Measurements from ENCODE around the gene CHRD.

The CHRD gene

DNA sequence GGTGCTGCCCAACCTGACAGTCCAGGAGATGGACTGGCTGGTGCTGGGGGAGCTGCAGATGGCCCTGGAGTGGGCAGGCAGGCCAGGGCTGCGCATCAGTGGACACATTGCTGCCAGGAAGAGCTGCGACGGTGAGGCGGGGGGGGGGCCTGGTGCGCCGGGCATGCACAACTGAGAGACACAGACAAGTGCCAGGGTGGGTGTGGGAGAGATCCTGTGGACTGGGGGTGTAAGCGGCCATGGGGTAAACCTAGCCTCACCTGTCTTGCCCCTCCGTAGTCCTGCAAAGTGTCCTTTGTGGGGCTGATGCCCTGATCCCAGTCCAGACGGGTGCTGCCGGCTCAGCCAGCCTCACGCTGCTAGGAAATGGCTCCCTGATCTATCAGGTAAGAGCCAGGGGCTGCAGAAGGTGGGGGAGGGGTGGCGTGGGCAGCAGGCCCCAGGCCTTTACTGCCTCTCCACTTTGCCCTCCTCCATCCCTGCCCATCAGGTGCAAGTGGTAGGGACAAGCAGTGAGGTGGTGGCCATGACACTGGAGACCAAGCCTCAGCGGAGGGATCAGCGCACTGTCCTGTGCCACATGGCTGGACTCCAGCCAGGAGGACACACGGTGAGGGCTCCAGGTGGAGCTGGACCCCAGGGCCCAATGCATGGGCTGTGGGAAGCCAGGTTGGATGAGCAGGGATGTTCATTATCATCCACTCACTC lies 3.3 kb downstream of the CHRD start:
- TF ChIP-seq CTCF (IDR thresholded peaks at IDR 0.05; ENCODE audit: low read depth, low read length, missing control alignments) = no peak
- H3K4me3 ChIP-seq (ENCODE audit: low read depth, low read length) = no peak overlapping the region
- in situ Hi-C loops (cut with HindIII; ENCODE audit: low sequenced_read_pairs) = no loop called here
- no peak for DNase-seq (ENCODE audit: low read depth)

GRCh38 chr3:184384342-184384741 lies 4.5 kb downstream of the CHRD start:
- in situ Hi-C loops (cut with HindIII; ENCODE audit: low sequenced_read_pairs) = no loop called here
- TF ChIP-seq CTCF (IDR thresholded peaks at IDR 0.05; ENCODE audit: low read depth, low read length, missing control alignments) = no peak
- DNase-seq (ENCODE audit: low read depth) = no peak
- H3K4me3 ChIP-seq (ENCODE audit: low read depth, low read length) = no peak overlapping the region

GRCh38 chr3:184384856-184385422 lies 5.1 kb downstream of the CHRD start:
- in situ Hi-C loops (cut with HindIII; ENCODE audit: low sequenced_read_pairs) = no loop called here
- DNase-seq (ENCODE audit: low read depth) = no peak
- no peak for TF ChIP-seq CTCF (IDR thresholded peaks at IDR 0.05; ENCODE audit: low read depth, low read length, missing control alignments)
- no peak overlapping the region for H3K4me3 ChIP-seq (ENCODE audit: low read depth, low read length)

DNA sequence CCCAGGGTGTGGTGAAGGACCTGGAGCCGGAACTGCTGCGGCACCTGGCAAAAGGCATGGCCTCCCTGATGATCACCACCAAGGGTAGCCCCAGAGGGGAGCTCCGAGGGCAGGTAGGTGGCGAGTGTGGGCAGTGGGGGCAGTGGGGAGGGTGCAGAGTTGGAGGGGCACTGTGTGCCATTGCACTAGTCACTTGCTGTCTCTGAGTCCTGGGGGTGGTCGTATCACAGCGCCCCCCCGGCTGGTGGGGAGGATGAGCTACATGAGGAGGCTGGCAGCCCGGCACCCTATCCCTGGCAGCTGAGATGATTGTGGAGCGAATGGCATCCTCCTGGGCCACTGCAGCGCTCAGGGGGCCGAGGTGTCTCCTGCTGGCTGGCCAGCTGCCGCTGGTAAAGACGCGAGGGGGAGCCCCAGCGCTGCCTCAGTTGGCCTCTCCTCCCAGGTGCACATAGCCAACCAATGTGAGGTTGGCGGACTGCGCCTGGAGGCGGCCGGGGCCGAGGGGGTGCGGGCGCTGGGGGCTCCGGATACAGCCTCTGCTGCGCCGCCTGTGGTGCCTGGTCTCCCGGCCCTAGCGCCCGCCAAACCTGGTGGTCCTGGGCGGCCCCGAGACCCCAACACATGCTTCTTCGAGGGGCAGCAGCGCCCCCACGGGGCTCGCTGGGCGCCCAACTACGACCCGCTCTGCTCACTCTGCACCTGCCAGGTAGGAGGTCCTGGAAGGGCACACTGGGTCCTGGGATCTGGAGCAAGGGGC lies 6.4 kb downstream of the CHRD start:
- no peak overlapping the region for H3K4me3 ChIP-seq (ENCODE audit: low read depth, low read length)
- no peak for TF ChIP-seq CTCF (IDR thresholded peaks at IDR 0.05; ENCODE audit: low read depth, low read length, missing control alignments)
- in situ Hi-C loops (cut with HindIII; ENCODE audit: low sequenced_read_pairs) = no loop called here
- DNase-seq (ENCODE audit: low read depth) = no peak

DNA sequence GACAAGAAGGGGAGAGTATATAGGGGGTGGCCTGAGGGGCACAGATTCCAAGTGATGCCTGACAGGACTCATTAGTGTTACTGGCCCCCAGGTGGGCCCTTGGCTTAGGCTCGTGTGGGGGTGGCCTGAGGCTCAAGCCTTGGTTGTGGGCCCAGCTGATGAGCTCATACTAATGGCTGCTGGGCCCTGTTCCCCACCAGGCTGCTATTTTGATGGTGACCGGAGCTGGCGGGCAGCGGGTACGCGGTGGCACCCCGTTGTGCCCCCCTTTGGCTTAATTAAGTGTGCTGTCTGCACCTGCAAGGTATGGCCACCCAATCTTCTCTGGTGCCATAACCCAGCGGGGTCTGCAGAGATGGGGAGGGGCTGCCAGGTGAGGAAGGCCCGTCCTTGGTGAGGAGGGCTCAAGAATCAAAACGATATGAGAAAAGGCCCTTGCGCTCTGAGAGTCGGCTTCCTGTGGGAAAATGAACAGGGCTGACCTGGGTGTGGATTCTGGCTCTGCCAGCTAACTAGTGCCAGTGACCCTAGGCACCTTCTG lies 7.4 kb downstream of the CHRD start:
- DNase-seq (ENCODE audit: low read depth) = no peak
- TF ChIP-seq CTCF (IDR thresholded peaks at IDR 0.05; ENCODE audit: low read depth, low read length, missing control alignments) = no peak
- no peak overlapping the region for H3K4me3 ChIP-seq (ENCODE audit: low read depth, low read length)
- in situ Hi-C loops (cut with HindIII; ENCODE audit: low sequenced_read_pairs) = no loop called here

DNA sequence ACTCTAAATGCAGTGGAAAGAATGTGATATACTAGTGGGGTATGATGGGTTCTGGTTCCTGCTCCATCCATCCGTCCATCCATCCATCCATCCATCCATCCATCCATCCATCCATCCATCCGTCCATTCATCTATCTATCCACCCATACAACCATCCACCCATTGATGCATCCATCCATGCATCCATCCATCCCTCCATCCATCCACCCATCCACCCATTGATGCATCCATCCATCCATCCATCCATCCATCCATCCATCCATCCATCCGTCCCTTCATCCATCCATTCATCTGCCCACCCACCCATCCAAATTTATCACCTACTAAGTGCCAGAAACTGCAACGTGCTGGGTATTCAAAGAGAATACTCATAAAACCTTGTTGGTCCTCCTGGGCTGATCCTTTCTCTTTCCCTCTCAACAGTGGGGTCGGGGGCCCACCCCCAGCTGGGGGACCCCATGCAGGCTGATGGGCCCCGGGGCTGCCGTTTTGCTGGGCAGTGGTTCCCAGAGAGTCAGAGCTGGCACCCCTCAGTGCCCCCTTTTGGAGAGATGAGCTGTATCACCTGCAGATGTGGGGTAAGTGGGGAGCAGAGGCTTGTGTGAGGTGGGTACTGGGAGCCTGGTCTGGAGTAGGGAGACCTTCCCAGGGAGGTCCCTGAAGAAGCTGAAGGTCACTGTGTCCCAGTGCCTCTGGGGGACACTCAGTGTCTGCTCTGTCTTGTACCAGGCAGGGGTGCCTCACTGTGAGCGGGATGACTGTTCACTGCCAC lies 8.5 kb downstream of the CHRD start:
- in situ Hi-C loops (cut with HindIII; ENCODE audit: low sequenced_read_pairs) = no loop called here
- no peak for DNase-seq (ENCODE audit: low read depth)
- no peak overlapping the region for H3K4me3 ChIP-seq (ENCODE audit: low read depth, low read length)
- TF ChIP-seq CTCF (IDR thresholded peaks at IDR 0.05; ENCODE audit: low read depth, low read length, missing control alignments) = no peak
